Epithelial cell of proximal tubule (primary cell): Measurements from ENCODE around the gene TAF12. TPM values are rescaled to one million over a fixed set of nuclear protein-coding genes. Genes with fewer than 3 reads are reported as not detected.
"Not testable (repeated sequence)": the region's sequence is repeated elsewhere in the genome, so short reads cannot be mapped to it uniquely, and the experiment has no call there.

ENCODE experiments used
- DNase-seq: peaks from one replicate; pipeline ENCODE4 v3.0.0-alpha.2; 2011; ENCODE audit warnings: low read depth
- H3K4me3 ChIP-seq: 2 replicates; pipeline ENCODE4 v1.5.1; 2011; ENCODE audit warnings: low read depth, mild to moderate bottlenecking, low read length
- total RNA-seq: library from RNA; depleted of rRNA; stranded (reverse); fragments of >200 nt; gene quantifications from 2 replicates; pipeline ENCODE4 v1.2.3, GENCODE V29; 2015
- TF ChIP-seq, protein P1 (sequence below): conservative IDR thresholded peaks from 2 replicates; pipeline ENCODE4 v1.5.1; 2012; ENCODE audit warnings: low read depth, mild to moderate bottlenecking, low read length

Gene TAF12
- total RNA-seq, 1 donor from 2014 or later, result 18.6 TPM

DNA sequence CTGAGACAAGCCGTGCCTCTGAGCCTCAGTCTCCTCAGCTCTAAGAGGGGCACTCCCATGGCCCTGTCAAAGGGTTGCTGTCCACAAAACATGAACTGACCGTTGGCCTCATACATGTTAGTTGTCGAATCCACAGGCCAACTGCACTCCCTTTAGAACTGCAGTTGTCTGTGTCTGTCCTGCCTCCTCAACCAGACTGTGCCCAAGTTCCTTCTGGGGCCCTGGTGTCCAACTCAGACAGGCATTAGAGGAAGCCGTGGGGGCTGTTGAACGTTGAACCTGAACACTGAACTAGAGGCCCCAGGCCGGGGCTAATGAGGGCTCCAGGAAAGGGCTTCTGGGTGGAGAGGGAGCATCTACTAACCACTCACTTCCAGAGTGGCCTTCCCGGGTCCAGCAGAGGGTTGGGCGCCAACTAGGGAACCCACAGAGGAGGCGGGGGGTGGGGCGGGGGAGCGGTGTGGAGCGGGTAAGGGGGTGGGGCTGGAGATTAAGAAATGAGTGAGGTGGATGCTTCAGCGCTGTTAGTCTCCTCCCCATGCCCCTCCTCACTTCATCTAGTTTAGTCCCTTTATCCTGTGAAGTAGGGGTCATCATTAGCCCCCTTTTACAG lies 51.1 kb downstream of the TAF12 start, which contains the start of gene RAB42:
Gene RAB42, plus strand, starts transcription at position 558 of the 613 bp plus-strand sequence. CDS start 247 bp downstream, outside the sequence.
- TF ChIP-seq, protein P1, sequence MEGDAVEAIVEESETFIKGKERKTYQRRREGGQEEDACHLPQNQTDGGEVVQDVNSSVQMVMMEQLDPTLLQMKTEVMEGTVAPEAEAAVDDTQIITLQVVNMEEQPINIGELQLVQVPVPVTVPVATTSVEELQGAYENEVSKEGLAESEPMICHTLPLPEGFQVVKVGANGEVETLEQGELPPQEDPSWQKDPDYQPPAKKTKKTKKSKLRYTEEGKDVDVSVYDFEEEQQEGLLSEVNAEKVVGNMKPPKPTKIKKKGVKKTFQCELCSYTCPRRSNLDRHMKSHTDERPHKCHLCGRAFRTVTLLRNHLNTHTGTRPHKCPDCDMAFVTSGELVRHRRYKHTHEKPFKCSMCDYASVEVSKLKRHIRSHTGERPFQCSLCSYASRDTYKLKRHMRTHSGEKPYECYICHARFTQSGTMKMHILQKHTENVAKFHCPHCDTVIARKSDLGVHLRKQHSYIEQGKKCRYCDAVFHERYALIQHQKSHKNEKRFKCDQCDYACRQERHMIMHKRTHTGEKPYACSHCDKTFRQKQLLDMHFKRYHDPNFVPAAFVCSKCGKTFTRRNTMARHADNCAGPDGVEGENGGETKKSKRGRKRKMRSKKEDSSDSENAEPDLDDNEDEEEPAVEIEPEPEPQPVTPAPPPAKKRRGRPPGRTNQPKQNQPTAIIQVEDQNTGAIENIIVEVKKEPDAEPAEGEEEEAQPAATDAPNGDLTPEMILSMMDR, result no peak
- no peak for DNase-seq
- H3K4me3 ChIP-seq, result peak within 1 kb of the TSS; percentile 67

DNA sequence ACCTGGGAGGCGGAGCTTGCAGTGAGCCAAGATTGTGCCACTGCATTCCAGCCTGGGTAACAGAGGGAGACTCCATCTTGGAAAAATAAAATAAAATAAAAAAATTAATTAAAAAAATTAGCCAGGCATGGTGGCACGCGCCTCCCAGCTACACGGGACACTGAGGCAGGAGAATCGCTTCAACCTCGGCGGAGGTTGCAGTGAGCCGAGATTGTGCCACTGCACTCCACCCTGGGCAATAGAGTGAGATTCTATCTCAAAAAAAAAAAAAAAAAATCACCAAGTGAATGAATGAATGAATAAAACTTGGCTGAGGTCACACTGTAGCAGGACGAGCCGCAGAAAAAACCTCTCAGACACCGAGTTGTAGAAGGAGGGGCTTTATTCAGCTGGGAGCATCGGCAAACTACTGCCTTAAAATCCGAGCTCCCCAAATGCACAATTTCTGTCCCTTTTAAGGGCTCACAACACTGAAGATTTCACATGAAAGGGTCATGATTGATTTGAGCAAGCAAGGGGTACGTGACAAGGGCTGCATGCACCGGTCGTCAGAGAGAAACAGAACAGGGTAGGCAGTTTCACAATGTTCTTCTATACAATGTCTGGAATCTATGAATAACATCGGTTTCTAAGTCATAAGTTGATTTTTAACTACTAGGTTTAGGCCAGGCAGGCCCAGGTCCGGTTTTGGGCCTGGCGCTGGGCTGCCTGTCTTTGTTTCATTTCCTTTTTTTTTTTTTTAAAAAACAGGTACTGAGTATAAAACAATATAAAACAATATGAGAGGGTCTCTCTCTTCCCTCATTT lies 56.1 kb downstream of the TAF12 start:
- not testable (repeated sequence) for DNase-seq, H3K4me3 ChIP-seq

DNA sequence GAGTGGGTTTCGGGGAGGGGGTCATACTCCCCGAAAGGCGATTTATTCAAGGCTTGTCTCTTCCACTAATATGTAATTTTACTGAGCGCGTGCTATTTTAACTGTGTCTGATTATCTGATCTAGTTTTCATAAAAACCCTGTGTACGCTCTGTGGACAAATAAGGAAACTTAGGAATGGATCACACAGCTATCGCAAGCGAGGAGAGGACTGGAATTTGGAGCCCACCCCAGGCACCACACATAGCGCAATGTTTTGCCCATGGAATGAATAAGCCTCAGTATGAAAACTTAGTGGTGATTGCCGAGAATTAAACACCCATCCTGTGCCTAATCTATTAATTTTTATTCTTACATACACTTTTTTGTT lies 60.6 kb downstream of the TAF12 start:
- H3K4me3 ChIP-seq, result peak overlapping the region; percentile 97
- TF ChIP-seq, protein P1, result no peak
- DNase-seq, result no peak

DNA sequence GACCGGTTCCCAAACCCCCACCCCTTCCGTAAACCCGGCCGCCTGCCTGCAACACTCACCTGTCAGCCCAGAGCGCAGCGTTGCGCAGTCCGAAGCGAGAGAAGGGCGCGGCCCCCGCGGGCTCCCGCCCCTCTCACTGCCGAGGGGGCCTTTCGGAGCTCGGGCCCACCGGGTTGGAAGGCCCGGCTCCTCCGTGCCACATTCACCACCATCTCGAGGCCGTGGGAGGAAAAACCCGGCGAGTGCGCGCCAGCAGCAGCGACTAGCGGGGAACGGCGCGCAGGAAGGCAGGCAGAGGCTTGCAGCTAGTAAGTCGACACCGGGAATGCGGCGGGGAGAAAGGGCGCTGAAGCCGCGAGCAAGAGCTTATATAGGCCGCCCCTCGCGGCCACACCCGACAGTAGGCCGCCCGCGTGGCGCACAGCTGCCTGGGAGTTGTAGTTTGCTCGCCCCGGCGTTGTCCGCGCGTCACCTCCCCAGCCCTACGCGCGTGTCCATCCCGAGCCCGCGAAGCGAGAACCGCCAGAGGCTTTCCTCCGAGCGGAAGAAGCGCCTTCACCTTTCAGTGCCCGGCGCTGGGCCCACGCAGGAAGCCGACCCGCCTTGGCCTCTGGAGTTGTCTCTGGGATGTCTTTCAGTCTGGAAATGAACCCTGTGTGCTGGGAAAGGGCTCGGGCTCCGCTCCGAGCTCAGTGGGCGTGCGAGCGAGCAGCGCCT lies 61.2 kb downstream of the TAF12 start:
- H3K4me3 ChIP-seq, result peak overlapping the region; percentile 97
- TF ChIP-seq, protein P1, result peak; percentile 4
- peak; percentile 41 for DNase-seq

DNA sequence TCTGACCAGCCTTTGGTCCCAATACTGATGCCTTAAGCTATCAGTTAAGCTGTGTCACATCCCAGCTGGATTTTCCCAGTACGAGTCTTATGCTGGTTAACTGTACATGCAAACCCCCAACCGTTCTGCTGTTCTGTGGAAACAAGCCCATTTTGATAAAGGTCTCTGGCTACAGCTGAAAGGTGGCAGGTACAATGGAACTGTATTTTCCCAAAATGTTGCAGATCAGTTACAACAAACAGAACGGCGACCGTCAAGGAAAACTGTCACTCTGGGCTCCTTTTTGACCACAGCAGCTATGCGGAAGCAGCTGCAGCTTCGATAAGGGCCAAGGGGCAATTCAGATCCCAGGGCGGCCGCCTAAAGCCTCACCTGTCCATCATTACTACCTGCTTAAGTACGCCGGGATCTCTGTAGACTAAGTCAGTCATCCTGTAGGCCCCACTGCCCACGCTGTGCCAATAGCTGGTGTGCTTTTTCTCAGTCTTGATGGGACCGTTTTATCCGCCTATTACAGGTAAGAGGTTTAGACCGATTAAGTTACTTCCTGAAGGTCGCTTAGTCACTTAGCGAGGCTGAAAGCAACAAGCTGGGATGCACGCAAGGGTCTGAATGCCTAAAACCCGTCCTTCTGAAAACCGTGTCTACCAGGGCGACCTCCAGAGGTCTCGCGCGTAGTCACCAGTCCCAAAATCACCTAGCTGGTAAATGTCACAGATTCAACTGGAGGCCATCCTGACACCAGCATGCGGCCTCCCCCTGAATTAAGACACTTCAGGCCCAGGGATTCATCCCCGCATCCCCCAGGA lies 61.9 kb downstream of the TAF12 start:
- H3K4me3 ChIP-seq, result peak overlapping the region; percentile 97
- no peak for DNase-seq
- TF ChIP-seq, protein P1, result no peak

DNA sequence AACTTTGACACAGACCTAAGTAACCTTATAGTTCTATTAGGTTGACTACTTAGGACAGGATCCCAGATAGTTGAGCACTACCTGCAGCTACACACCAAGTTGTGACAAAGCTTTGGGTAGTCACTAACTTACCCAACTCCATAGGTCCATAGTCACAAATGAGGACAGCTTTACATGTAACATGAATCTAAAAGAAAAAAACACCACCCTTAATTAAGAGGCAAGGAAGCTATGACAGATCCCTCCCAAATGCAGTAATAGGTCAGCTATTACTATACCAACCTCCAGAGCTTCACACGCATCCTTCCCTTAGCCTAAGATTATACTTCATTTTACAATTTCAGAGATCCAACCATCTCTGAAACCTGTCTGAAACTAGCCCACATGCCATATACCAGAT lies 63.5 kb downstream of the TAF12 start:
- DNase-seq, result no peak
- TF ChIP-seq, protein P1, result no peak
- peak overlapping the region; percentile 97 for H3K4me3 ChIP-seq

DNA sequence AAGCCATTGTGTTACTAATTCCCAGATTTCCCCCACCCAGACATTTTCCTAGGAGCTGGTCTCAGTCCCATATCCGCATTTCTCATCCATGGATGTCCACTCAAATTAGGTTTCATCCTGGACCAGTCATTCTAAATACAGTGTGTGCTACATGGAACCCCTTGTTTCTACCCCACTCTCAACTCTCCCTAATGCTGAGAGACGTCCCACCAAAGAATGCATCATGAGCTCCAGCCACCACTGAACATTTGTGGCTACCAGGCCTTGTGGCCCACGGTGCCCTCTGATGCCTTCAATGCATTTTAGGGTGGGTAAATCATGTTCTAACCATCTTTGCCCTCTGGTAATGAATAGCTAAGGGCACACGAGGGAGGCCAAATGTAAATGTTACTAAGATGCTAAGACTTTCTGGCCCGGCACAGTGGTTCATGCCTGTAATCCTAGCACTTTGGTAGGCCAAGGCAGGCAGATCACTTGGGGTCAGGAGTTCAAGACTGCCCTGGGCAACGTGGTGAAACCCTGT lies 64.1 kb downstream of the TAF12 start:
- TF ChIP-seq, protein P1, result no peak
- peak overlapping the region; percentile 97 for H3K4me3 ChIP-seq
- DNase-seq, result no peak
